Measurements from ENCODE around the gene KIF21A. TPM values are rescaled to one million over a fixed set of nuclear protein-coding genes. Genes with fewer than 3 reads are reported as not detected.
"Not testable (repeated sequence)": the region's sequence is repeated elsewhere in the genome, so short reads cannot be mapped to it uniquely, and the experiment has no call there.

The KIF21A gene
- total RNA-seq, 1 donor from 2014 or later, result 24.4 TPM

DNA sequence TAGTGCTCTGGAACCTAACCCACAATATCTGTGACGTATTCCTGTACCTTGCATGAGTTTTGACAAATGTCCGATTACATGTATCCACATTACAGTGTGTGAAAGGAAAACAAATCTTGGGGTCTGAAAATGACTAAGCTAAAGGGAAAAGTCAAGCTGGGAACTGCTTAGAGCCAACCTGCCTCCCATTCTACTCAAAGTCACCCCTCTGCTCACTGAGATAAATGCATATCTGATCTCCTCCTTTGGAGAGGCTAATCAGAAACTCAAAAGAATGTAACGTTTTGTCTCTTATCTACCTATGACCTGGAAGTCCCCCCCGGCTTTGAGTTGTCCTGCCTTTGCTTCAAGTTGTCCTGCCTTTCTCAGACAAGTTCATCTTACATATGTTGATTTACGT, 34.0 kb upstream of the KIF21A start:
- Mint-ChIP-seq H3K27ac (no peak overlapping the region), H3K27me3 (ENCODE audit: low read depth) (no peaks in the 10 kb centered on the region), H3K4me1 (no peaks in the 10 kb centered on the region), H3K36me3 (no peaks in the 10 kb centered on the region), H3K9me3 (peaks cover 16% of the 10 kb centered on the region), H3K4me3 (no peak overlapping the region)
- DNase-seq (ENCODE audit: low spot score in 2 of 2, unreplicated experiment in 2 of 2), result no peak
- TF ChIP-seq, protein P1, sequence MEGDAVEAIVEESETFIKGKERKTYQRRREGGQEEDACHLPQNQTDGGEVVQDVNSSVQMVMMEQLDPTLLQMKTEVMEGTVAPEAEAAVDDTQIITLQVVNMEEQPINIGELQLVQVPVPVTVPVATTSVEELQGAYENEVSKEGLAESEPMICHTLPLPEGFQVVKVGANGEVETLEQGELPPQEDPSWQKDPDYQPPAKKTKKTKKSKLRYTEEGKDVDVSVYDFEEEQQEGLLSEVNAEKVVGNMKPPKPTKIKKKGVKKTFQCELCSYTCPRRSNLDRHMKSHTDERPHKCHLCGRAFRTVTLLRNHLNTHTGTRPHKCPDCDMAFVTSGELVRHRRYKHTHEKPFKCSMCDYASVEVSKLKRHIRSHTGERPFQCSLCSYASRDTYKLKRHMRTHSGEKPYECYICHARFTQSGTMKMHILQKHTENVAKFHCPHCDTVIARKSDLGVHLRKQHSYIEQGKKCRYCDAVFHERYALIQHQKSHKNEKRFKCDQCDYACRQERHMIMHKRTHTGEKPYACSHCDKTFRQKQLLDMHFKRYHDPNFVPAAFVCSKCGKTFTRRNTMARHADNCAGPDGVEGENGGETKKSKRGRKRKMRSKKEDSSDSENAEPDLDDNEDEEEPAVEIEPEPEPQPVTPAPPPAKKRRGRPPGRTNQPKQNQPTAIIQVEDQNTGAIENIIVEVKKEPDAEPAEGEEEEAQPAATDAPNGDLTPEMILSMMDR (IDR thresholded peaks at IDR 0.05; ENCODE audit: unreplicated experiment), result no peak

DNA sequence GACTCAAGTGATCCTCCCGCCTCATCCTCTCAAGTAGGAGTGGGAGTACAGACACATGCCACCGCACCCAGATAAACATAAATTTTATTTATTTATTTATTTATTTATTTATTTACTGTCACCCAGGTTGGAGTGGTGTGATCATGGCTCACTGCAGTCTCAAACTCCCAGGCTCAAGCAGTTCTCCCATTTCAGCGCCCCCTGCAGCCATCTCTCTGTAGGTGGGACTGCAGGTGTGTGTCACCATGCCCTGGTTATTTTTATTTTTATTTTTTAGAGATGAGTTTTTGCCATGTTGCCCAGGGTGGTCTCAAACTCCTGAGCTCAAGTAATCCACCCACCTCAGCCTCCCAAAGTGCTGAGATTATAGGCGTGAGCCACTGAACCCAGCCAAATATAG, 33.2 kb upstream of the KIF21A start:
- TF ChIP-seq, protein P1 (IDR thresholded peaks at IDR 0.05; ENCODE audit: unreplicated experiment), result no peak
- no peaks in the 10 kb centered on the region for H3K36me3 Mint-ChIP-seq
- DNase-seq (ENCODE audit: low spot score in 2 of 2, unreplicated experiment in 2 of 2), result no peak
- H3K27ac Mint-ChIP-seq, result no peak overlapping the region
- H3K4me3 Mint-ChIP-seq, result no peak overlapping the region
- peaks cover 19% of the 10 kb centered on the region for H3K9me3 Mint-ChIP-seq
- no peaks in the 10 kb centered on the region for H3K4me1 Mint-ChIP-seq
- no peaks in the 10 kb centered on the region for H3K27me3 Mint-ChIP-seq (ENCODE audit: low read depth)

DNA sequence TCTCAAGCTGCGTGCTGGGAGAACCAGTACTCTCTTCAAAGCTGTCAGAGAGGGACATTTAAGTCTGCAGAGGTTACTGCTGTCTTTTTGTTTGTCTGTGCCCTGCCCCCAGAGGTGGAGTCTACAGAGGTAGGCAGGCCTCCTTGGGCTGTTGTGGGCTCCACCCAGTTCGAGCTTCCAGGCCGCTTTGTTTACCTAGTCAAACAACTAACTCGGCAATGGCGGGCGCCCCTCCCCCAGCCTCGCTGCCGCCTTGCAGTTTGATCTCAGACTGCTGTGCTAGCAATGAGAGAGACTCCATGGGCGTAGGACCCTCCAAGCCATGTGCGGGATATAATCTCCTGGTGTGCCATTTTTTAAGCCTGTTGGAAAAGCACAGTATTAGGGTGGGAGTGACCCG, 32.2 kb upstream of the KIF21A start:
- DNase-seq (ENCODE audit: low spot score in 2 of 2, unreplicated experiment in 2 of 2); H3K4me3 Mint-ChIP-seq; H3K4me1 Mint-ChIP-seq; H3K27ac Mint-ChIP-seq; H3K27me3 Mint-ChIP-seq (ENCODE audit: low read depth); H3K36me3 Mint-ChIP-seq: not testable (repeated sequence)
- H3K9me3 Mint-ChIP-seq, result peaks cover 19% of the 10 kb centered on the region

DNA sequence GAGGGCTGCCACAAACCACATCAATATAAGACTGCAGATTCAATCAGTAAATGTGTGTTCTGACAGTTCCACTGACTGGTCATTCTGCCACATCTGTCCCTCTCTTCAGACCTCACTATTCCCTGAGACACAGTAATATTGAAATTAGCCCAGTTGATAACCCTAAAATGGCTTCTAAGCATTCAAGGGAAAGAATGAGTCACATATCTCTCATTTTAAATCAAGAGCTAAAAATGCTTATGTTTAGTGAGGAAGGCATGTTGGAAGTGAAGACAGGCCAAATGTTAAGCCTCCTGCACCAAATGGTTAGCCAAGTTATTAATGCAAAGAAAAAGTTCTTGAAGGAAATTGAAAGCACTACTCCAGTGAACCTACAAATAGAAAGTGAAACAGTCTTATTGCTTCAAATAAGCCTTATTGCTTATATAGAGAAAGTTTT, 24.5 kb upstream of the KIF21A start:
- H3K36me3 Mint-ChIP-seq, result no peaks in the 10 kb centered on the region
- DNase-seq (ENCODE audit: low spot score in 2 of 2, unreplicated experiment in 2 of 2), result no peak
- H3K4me1 Mint-ChIP-seq, result no peaks in the 10 kb centered on the region
- H3K27ac Mint-ChIP-seq, result no peak overlapping the region
- TF ChIP-seq, protein P1 (IDR thresholded peaks at IDR 0.05; ENCODE audit: unreplicated experiment), result no peak
- H3K27me3 Mint-ChIP-seq (ENCODE audit: low read depth), result no peaks in the 10 kb centered on the region
- H3K4me3 Mint-ChIP-seq, result no peak overlapping the region
- peaks cover 17% of the 10 kb centered on the region for H3K9me3 Mint-ChIP-seq

DNA sequence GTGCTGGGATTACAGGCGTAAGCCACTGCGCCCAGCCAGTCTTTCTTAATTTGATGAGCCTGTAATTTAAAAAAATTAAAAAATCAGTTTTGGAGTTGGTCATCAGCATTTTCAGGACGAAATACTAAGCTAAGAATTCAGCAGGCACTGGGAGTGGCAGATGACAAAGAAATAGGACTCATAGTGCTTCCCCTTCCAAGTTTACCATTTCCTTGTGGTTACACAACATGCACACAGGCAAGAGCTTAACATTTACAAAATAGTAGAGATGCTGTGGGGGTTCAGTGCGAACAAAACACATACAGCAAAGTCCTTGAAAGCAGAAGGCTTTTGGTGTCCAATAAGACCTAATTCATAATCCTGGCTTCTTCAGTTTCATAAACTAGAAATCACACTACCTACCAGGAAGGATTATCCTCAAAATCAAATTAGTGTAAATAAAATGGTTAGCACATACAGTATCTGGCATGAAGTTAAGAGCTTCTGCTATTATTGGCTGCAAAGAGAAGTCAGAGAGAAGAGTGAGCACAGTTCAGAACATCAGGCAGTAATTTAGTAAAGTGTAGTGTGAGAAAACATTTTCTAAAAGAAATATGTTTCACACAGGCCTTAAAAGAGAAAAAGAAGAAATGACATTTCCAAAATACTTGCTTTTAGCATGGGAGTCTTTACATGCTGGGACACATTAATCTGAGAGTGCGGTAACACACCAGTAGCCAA, 22.2 kb upstream of the KIF21A start:
- no peak for DNase-seq (ENCODE audit: low spot score in 2 of 2, unreplicated experiment in 2 of 2)
- Mint-ChIP-seq H3K36me3 (no peaks in the 10 kb centered on the region), H3K27me3 (ENCODE audit: low read depth) (no peaks in the 10 kb centered on the region), H3K9me3 (peaks cover 10% of the 10 kb centered on the region), H3K4me3 (no peak overlapping the region), H3K4me1 (no peaks in the 10 kb centered on the region), H3K27ac (no peak overlapping the region)
- TF ChIP-seq, protein P1 (IDR thresholded peaks at IDR 0.05; ENCODE audit: unreplicated experiment), result no peak

DNA sequence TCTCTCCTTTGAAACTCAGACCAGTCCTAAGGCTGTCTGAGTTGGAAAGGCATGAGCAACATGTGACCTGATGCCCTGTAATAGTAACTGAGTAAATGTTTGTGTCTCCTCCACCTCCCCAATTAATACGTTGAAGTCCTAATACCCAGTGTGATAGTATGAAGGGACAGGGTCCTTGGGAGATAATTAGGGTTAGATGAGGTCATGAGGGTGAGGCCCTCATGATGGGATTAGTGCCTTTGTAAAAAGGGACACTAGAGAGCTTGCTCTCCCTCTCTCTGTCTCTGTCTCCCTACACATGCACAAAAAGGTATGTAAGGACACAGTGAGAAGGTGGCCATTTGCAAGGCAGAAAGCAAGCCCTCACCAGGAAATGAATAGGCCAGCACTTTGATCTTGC, 18.1 kb upstream of the KIF21A start:
- Mint-ChIP-seq H3K27ac (no peak overlapping the region), H3K36me3 (no peaks in the 10 kb centered on the region), H3K4me1 (peaks cover 8% of the 10 kb centered on the region), H3K27me3 (ENCODE audit: low read depth) (no peaks in the 10 kb centered on the region), H3K4me3 (no peak overlapping the region), H3K9me3 (no peaks in the 10 kb centered on the region)
- no peak for DNase-seq (ENCODE audit: low spot score in 2 of 2, unreplicated experiment in 2 of 2)
- TF ChIP-seq, protein P1 (IDR thresholded peaks at IDR 0.05; ENCODE audit: unreplicated experiment), result no peak

All from mesothelial cell of epicardium (in vitro differentiated cells).